ENCODE results near the gene CYP19A1.
A peak's percentile ranks its signal among the peaks of the same experiment; 100 is the strongest.

Gene CYP19A1

DNA sequence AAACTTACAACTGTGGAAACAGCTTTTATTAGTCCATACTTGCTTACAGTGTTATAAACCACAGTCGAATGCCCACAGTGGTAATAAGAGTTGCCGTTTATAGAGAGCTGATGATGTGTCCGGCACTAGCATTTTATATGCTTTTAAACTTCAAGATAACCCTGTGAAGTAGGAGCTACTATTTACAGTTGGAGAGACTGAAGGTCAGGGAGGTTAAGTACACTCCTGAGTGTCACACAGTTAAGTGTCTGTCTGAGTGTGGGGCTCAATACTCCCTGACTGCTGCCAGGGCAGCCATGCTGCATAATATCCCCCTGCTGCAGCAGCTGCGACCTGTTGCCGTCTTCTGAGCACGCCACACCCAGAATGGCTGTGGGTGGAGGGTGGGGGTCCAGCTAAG, 153.8 kb downstream of the CYP19A1 start:
- no peak for DNase-seq (ENCODE audit: low read depth in 2 of 2)

DNA sequence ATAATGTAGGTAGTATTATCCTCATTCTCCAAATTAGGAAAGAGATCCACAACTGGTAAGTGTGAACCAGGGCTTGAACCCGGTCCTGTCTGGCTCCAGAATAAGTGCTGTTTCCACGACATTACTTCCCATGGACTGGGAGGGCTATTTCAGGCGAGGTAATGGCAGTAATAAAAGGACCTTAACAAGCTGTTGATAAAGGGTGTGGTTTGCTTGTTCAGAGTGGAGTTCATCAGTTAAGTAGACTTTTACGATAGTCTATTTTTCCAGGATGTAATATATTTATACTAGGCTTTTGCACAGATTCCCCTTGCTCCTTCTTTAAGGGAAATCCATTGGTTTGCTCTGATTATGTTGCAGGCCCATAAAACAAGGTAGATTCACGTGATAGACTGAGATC, 155.3 kb downstream of the CYP19A1 start:
- DNase-seq (ENCODE audit: low read depth in 2 of 2): no peak

GRCh38 chr15:51181905-51182304, 156.5 kb downstream of the CYP19A1 start:
- no peak for DNase-seq (ENCODE audit: low read depth in 2 of 2)

DNA sequence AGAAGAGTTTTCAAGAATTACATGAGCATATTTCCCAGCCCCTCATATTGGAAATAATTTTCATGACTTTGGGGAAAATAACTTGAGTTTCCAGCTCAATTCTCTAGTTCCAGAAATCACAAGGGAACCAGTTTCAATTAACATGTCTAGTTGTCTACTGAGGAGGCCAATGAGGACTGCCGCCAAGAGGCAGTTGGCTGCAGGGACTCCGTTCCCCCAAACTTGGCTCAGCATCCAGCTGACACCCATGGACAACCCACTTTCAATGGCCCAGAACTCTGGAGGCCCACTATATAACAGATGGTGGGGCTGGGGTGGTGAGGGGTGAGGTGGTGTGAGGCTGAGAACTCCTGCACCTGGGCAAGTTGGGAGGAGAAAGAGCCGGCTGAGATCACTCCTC, 157.2 kb downstream of the CYP19A1 start:
- DNase-seq (ENCODE audit: low read depth in 2 of 2): no peak

- DNase-seq (ENCODE audit: low read depth in 2 of 2): no peak
These were observed 157.9 kb downstream of the CYP19A1 start for GRCh38 chr15:51180534-51180933.

GRCh38 chr15:51180011-51180410, 158.4 kb downstream of the CYP19A1 start:
- DNase-seq (ENCODE audit: low read depth in 2 of 2): no peak

GRCh38 chr15:51172193-51172592, 166.2 kb downstream of the CYP19A1 start:
- DNase-seq (ENCODE audit: low read depth in 2 of 2): no peak

- DNase-seq (ENCODE audit: low read depth in 2 of 2): no peak
These were observed 166.8 kb downstream of the CYP19A1 start for GRCh38 chr15:51171634-51171932.

DNA sequence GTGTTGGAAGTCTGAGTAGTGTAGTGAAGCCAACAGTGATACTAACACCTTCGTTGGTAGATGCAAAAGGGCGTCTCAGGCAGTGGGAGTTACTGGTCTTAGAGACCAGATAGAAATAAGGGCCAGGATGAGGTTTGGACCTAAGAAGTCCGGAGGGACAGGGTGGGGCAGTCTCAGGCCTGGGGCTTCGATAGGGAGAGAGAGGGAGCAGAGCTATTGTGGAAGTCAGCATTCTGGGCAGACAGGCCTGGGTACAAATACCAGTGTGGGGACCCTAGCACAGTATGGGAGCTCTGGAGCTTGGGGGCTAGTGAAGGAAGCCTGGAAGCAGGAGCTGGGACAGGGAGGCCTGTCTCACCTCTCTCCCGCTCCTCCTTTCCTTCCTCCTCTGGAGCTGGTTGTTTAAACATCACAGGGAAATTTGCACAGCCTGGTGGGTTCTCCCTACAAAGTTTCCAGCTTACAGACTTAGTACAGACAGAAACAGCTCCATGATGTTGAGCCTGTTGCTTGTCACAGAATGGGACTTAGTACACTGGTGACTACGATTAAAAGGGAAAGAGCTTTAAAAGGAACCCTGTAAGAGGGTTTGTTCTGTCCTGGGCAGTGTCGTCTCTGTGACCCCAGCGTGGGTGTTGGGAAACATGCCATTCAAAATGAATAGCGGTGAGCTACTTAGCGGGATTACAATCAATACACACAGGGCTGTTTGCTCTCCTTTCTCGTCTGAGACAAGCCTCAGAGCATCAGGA, 167.3 kb downstream of the CYP19A1 start:
- DNase-seq (ENCODE audit: low read depth in 2 of 2): no peak

GRCh38 chr15:51168700-51169099, 169.7 kb downstream of the CYP19A1 start:
- no peak for DNase-seq (ENCODE audit: low read depth in 2 of 2)

- DNase-seq (ENCODE audit: low read depth in 2 of 2): no peak
These were observed 174.6 kb downstream of the CYP19A1 start for GRCh38 chr15:51163843-51164242.

GRCh38 chr15:51162865-51163762, 175.3 kb downstream of the CYP19A1 start:
- DNase-seq (ENCODE audit: low read depth in 2 of 2): peak; percentile 40 to 60

- no peak for DNase-seq (ENCODE audit: low read depth in 2 of 2)
These were observed 176.7 kb downstream of the CYP19A1 start for GRCh38 chr15:51161491-51162220.

DNA sequence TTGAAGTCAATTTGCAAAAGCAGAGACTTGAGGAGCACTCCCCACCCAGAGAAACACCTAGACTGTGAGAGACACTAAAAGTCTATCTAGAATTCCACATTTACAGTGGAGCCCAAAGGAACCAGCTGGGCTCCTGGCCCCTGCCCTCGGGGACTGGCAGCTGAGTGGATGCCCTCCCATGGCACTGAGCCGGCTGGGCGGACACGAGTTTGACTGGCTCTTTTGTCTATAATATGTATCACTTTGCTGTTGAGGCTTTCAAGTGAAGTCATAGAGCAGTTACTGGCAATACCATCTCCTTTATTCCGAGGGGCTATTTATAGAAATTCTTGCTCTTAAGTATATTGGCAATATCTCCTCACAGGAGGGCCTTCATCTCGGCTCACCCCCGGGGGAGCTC, 177.9 kb downstream of the CYP19A1 start:
- no peak for DNase-seq (ENCODE audit: low read depth in 2 of 2)

Measured in stimulated activated CD4-positive, alpha-beta T cell treated with anti-CD3 and anti-CD28 coated beads, Interleukin-12 subunit alpha, Interleukin-12 subunit beta, amount 100 ng/mL, for 24 hours (primary cell).